GM12878 (cell line): Measurements from ENCODE around the gene OTOF. TPM values are rescaled to one million over a fixed set of nuclear protein-coding genes. Genes with fewer than 3 reads are reported as not detected.

Source experiments
- ATAC-seq: fragments of 200-7000 bp; cut with Tn5 transposase; 3 replicates; pipeline ENCODE4 v1.9.1; 2020; ENCODE audit warnings: mild to moderate bottlenecking, moderate library complexity
- BruUV-seq: library from RNA; stranded (reverse); fragments of 400-500 nt; replicated peaks from 2 replicates; lab custom pipeline; 2021; lab: Mats Ljungman, UMichigan
- CTCF ChIA-PET: fragments of 300-600 bp; sonication (Branson Sonifier 250); formaldehyde crosslinking; extraction: SDS; loops from one replicate; lab custom pipeline; 2021; ENCODE audit warnings: inconsistent platforms; lab: Yijun Ruan, JAX
- POLR2A ChIA-PET: fragments of 350-600 bp; formaldehyde crosslinking; extraction: SDS; loops from one replicate; lab custom pipeline; 2021; ENCODE audit warnings: inconsistent platforms; lab: Charles Lee
- RAD21 ChIA-PET: fragments of 300-600 bp; sonication (Branson Sonifier 250); formaldehyde crosslinking; loops from one replicate; lab custom pipeline; 2023; ENCODE audit warnings: antibody characterized with exemption; ENCODE audit not compliant: unreplicated experiment; lab: Charles Lee
- SMC1A ChIA-PET: fragments of 300-600 bp; sonication (Branson Sonifier 250); formaldehyde crosslinking; loops from one replicate; lab custom pipeline; 2023; ENCODE audit not compliant: unreplicated experiment, uncharacterized antibody; lab: Charles Lee
- DNase-seq: peaks from one replicate; pipeline ENCODE4 v3.0.0-alpha.2; 2011; ENCODE audit warnings: low read depth, low spot score
- FAIRE-seq: peaks from 3 replicates; lab custom pipeline; 2011; peaks lifted over from hg19 to GRCh38; lab: Jason Lieb, UNC
- H2AFZ ChIP-seq: 2 replicates; pipeline ENCODE4 v1.6.0; 2011; ENCODE audit warnings: low read depth, low read length, control low read depth; ENCODE audit not compliant: control insufficient read depth
- H3K27ac ChIP-seq: 2 replicates; pipeline ENCODE4 v1.5.1; 2011; ENCODE audit warnings: control low read depth; ENCODE audit not compliant: control insufficient read depth, insufficient read depth
- H3K27me3 ChIP-seq, 2 experiments: replicated peaks in 1 of 2; 2 replicates each; pipeline versions ENCODE4 v1.6.0 to v1.6.1; 2011; ENCODE audit warnings: low read length in 1 of 2; ENCODE audit not compliant: control insufficient read depth in 2 of 2, insufficient read depth in 2 of 2
- H3K36me3 ChIP-seq, 2 experiments: 2 replicates each; pipeline ENCODE4 v1.5.1; 2011; ENCODE audit warnings: low read length in 1 of 2; ENCODE audit not compliant: control insufficient read depth in 2 of 2, insufficient read depth in 2 of 2
- H3K4me1 ChIP-seq: 2 replicates; pipeline ENCODE4 v1.6.1; 2011; ENCODE audit warnings: mild to moderate bottlenecking, low read length, moderate library complexity, mixed read lengths; ENCODE audit not compliant: control insufficient read depth, insufficient read depth
- H3K4me2 ChIP-seq: 2 replicates; pipeline ENCODE4 v1.6.0; 2011; ENCODE audit warnings: control low read depth; ENCODE audit not compliant: control insufficient read depth, insufficient read depth
- H3K4me3 ChIP-seq: fragments of 200-600 bp; sonication (generic); 2 replicates; pipeline ENCODE4 v1.5.1; 2016
- H3K79me2 ChIP-seq: 2 replicates; pipeline ENCODE4 v1.6.0; 2011; ENCODE audit warnings: low read length; ENCODE audit not compliant: control insufficient read depth, insufficient read depth
- H3K9ac ChIP-seq: 2 replicates; pipeline ENCODE4 v1.8.0; 2011; ENCODE audit warnings: low read length, control low read depth, mixed read lengths; ENCODE audit not compliant: control insufficient read depth, insufficient read depth
- H3K9me3 ChIP-seq: replicated peaks from 3 replicates; pipeline ENCODE4 v1.5.1; 2011; ENCODE audit warnings: mild to moderate bottlenecking, low read length; ENCODE audit not compliant: control insufficient read depth, insufficient read depth
- H4K20me1 ChIP-seq: 2 replicates; pipeline ENCODE4 v1.6.0; 2011; ENCODE audit not compliant: control insufficient read depth, insufficient read depth
- HSF1 ChIP-seq: fragments of 150-350 bp; IDR thresholded peaks from 2 replicates; pipeline ENCODE4 v1.6.1; 2014; ENCODE audit warnings: mild to moderate bottlenecking, low read depth, low read length
- IRF5 ChIP-seq: fragments of 450-650 bp; IDR thresholded peaks from 2 replicates; pipeline ENCODE4 v1.6.1; 2017; ENCODE audit warnings: borderline replicate concordance
- NFYA ChIP-seq: IDR thresholded peaks from 2 replicates; pipeline ENCODE4 v1.6.1; 2011; ENCODE audit warnings: low read depth, mild to moderate bottlenecking, low read length, improper control_type of control experiment, borderline replicate concordance
- RAD21 ChIP-seq: IDR thresholded peaks from 2 replicates; pipeline ENCODE4 v1.6.1; 2011; ENCODE audit warnings: mild to moderate bottlenecking, low read depth, low read length, moderate library complexity; ENCODE audit not compliant: insufficient read depth
- RB1 ChIP-seq: fragments of 450-650 bp; formaldehyde crosslinking; IDR thresholded peaks from 2 replicates; pipeline ENCODE4 v1.6.1; 2017; ENCODE audit warnings: mild to moderate bottlenecking, borderline replicate concordance
- SKIL ChIP-seq: fragments of 450-650 bp; IDR thresholded peaks from 2 replicates; pipeline ENCODE4 v1.6.1; 2017; ENCODE audit warnings: mild to moderate bottlenecking, low read depth, inconsistent platforms; ENCODE audit not compliant: poor library complexity, severe bottlenecking
- SMAD5 ChIP-seq: IDR thresholded peaks from 2 replicates; pipeline ENCODE4 v1.6.1; 2016; ENCODE audit warnings: antibody characterized with exemption, low read depth
- TBL1XR1 ChIP-seq: IDR thresholded peaks from 2 replicates; pipeline ENCODE4 v1.6.1; 2012; ENCODE audit warnings: low read depth, low read length, improper control_type of control experiment
- USF2 ChIP-seq: IDR thresholded peaks from 2 replicates; pipeline ENCODE4 v1.6.1; 2011; ENCODE audit warnings: low read depth, low read length, improper control_type of control experiment, borderline replicate concordance
- ZBTB33 ChIP-seq: fragments of 450-650 bp; IDR thresholded peaks from 2 replicates; pipeline ENCODE4 v1.6.1; 2017; ENCODE audit warnings: mild to moderate bottlenecking
- ZNF217 ChIP-seq: fragments of 450-650 bp; IDR thresholded peaks from 2 replicates; pipeline ENCODE4 v1.6.1; 2017; ENCODE audit warnings: antibody characterized with exemption, mild to moderate bottlenecking
- WGBS: methylation state at CpG from one replicate; pipeline ENCODE4 v1.1.6; 2016; ENCODE audit warnings: low lambda C conversion rate; ENCODE audit not compliant: insufficient replicate concordance, insufficient coverage; ENCODE audit errors: missing lambda C conversion rate; 5-methylcytosine and 5-hydroxymethylcytosine counted together
- in situ Hi-C: fragments of 300-500 bp; cut with MboI; formaldehyde crosslinking; loops from 9 replicates; pipeline ENCODE4 v1.14.3; 2018; ENCODE audit warnings: mixed read lengths
- intact Hi-C: fragments of 100-400 bp; cut with micrococcal nuclease; formaldehyde crosslinking; loops from one replicate; pipeline ENCODE4 v1.14.2; 2022; ENCODE audit not compliant: unreplicated experiment
- polyA plus RNA-seq, 11 experiments: library from polyadenylated mRNA; depleted of rRNA in 4 of 11; unstranded in 6 of 11; stranded (reverse) in 5 of 11; fragments of >200 nt; fragmentation: Nextera tagmentation in 4 of 11; fragmentation: Illumina TruSeq in 1 of 11; extraction: Ambion mirVana in 4 of 11; extraction: Trizol in 1 of 11; gene quantifications; 1 replicate in 1 of 11; 2 replicates in 10 of 11; pipeline versions ENCODE4 v1.2.1 to v1.2.3, GENCODE V29; 2011 to 2016; ENCODE audit warnings: inconsistent platforms in 2 of 11, missing spikeins in 2 of 11, low read depth in 1 of 11
- total RNA-seq, 4 experiments: library from RNA; depleted of rRNA in 3 of 4; stranded (reverse); fragments of >200 nt in 3 of 4; fragmentation: Illumina TruSeq in 1 of 4; extraction: Trizol in 1 of 4; gene quantifications; 2 replicates each; pipeline versions ENCODE4 v1.2.1 to v1.2.3, GENCODE V29; 2013 to 2021

The OTOF gene
- total and polyA plus RNA-seq, 10 of the 15 experiments (the other 5 are each of a cell fraction or from before 2014, with no cell fraction given) = under 0.01 to 0.31 (median 0.07) TPM; not detected in 6

- TF ChIP-seq ZBTB33 (no peak), ZNF217 (no peak), RB1 (no peak)
Measured at GRCh38 chr2:26412091-26412673, 65.7 kb downstream of the OTOF start (continued).

- ChIA-PET CTCF (interaction anchor here (0.7 to 1.4 kb wide), 4 partner anchors 20 to 1377 kb away, joined by 3 to 4 read pairs (median 3); no protein-coding TSS in a partner anchor), SMC1A (no interaction called here), RAD21 (no interaction called here), POLR2A (no interaction called here)
- Histone ChIP-seq H3K27me3 (no peaks in the 10 kb centered on the region), H3K4me2 (no peak overlapping the region; the same call in 1 of the 2 replicates), H4K20me1 (no peaks in the 10 kb centered on the region), H3K9ac (no peak overlapping the region), H2AFZ (peak overlapping the region; percentile 92), H3K79me2 (no peaks in the 10 kb centered on the region), H3K4me3 (no peak overlapping the region), H3K4me1 (peaks cover 10% of the 10 kb centered on the region), H3K27ac (peak overlapping the region; percentile 71), H3K9me3 (no peaks in the 10 kb centered on the region), H3K36me3 (no peaks in the 10 kb centered on the region)
- FAIRE-seq (no peak), DNase-seq (no peak), ATAC-seq (no peak)
- intact Hi-C loops = no loop called here
- no TSS peak for BruUV-seq
- 95% methylated on average over 6 of the region's 6 CpGs for WGBS
- in situ Hi-C loops = no loop called here
- no peak for TF ChIP-seq USF2
- no peak for TF ChIP-seq ZBTB33
- TF ChIP-seq TBL1XR1 = no peak
- no peak for TF ChIP-seq HSF1
- no peak for TF ChIP-seq SKIL
- no peak for TF ChIP-seq IRF5
- TF ChIP-seq NFYA = no peak
- TF ChIP-seq SMAD5 = no peak
- no peak for TF ChIP-seq RAD21
Measured at GRCh38 chr2:26411419-26411818, 66.5 kb downstream of the OTOF start.
